OCI-LY7 (cell line): Measurements from ENCODE around the gene SEPTIN6. TPM values are rescaled to one million over a fixed set of nuclear protein-coding genes. Genes with fewer than 3 reads are reported as not detected.

Experiments
- BruUV-seq: library from RNA; stranded (reverse); fragments of 400-500 nt; replicated peaks from 2 replicates; lab custom pipeline; 2021; lab: Mats Ljungman, UMichigan
- CTCF ChIA-PET: fragments of 300-600 bp; sonication (Branson Sonifier 250); formaldehyde crosslinking; loops from one replicate; lab custom pipeline; 2022; ENCODE audit warnings: antibody characterized with exemption; ENCODE audit not compliant: unreplicated experiment; lab: Charles Lee
- POLR2A ChIA-PET: fragments of 300-600 bp; sonication (Branson Sonifier 250); formaldehyde crosslinking; loops from one replicate; lab custom pipeline; 2022; ENCODE audit warnings: antibody characterized with exemption; lab: Charles Lee
- DNase-seq: peaks from one replicate; pipeline ENCODE4 v3.0.0-alpha.2; 2015; ENCODE audit warnings: low spot score
- H2AFZ ChIP-seq: fragments of 200-600 bp; sonication (generic), shearing (Covaris generic); 2 replicates; pipeline ENCODE4 v1.6.1; 2014; ENCODE audit warnings: mild to moderate bottlenecking, antibody characterized with exemption, low read length, moderate library complexity
- H3K27ac ChIP-seq: fragments of 200-600 bp; sonication (generic); 2 replicates; pipeline ENCODE4 v1.5.1; 2014; ENCODE audit warnings: mixed run types, low read depth, mild to moderate bottlenecking, moderate library complexity, low read length, inconsistent platforms; ENCODE audit not compliant: poor library complexity, severe bottlenecking
- H3K36me3 ChIP-seq: fragments of 200-600 bp; sonication (generic); 2 replicates; pipeline ENCODE4 v1.6.1; 2014; ENCODE audit warnings: mild to moderate bottlenecking, antibody characterized with exemption, low read length, moderate library complexity, mixed read lengths; ENCODE audit not compliant: insufficient read depth
- H3K4me1 ChIP-seq: fragments of 200-600 bp; sonication (generic); 2 replicates; pipeline ENCODE4 v1.5.1; 2014; ENCODE audit warnings: mild to moderate bottlenecking, low read length; ENCODE audit not compliant: insufficient read depth, poor library complexity, severe bottlenecking
- H3K4me2 ChIP-seq: fragments of 200-600 bp; sonication (generic); 2 replicates; pipeline ENCODE4 v1.6.1; 2014; ENCODE audit warnings: mild to moderate bottlenecking, low read length
- H3K4me3 ChIP-seq: fragments of 200-600 bp; sonication (generic); 2 replicates; pipeline ENCODE4 v1.5.1; 2014; ENCODE audit warnings: mild to moderate bottlenecking, low read depth, low read length; ENCODE audit not compliant: poor library complexity, severe bottlenecking
- H3K79me2 ChIP-seq: fragments of 200-600 bp; sonication (generic); 2 replicates; pipeline ENCODE4 v1.6.1; 2016; ENCODE audit warnings: low read depth, mild to moderate bottlenecking, low read length, moderate library complexity, mixed read lengths; ENCODE audit not compliant: insufficient read depth
- H3K9me2 ChIP-seq: fragments of 200-600 bp; sonication (generic); 2 replicates; pipeline ENCODE4 v1.6.1; 2016; ENCODE audit warnings: mild to moderate bottlenecking, low read length, mixed read lengths; ENCODE audit not compliant: insufficient read depth
- H3K9me3 ChIP-seq: fragments of 200-600 bp; sonication (generic); 2 replicates; pipeline ENCODE4 v1.6.1; 2014; ENCODE audit warnings: mild to moderate bottlenecking, mixed run types, low read length, mixed read lengths
- H4K20me1 ChIP-seq: fragments of 200-600 bp; sonication (generic); 2 replicates; pipeline ENCODE4 v1.6.1; 2014; ENCODE audit warnings: mild to moderate bottlenecking, antibody characterized with exemption, low read length, moderate library complexity, mixed read lengths; ENCODE audit not compliant: insufficient read depth
- CTCF ChIP-seq: fragments of 200-600 bp; sonication (generic); conservative IDR thresholded peaks from 2 replicates; pipeline ENCODE4 v1.5.1; 2014; ENCODE audit warnings: mild to moderate bottlenecking, antibody characterized with exemption, low read length, moderate library complexity, mixed read lengths
- EZH2phosphoT487 ChIP-seq: fragments of 200-600 bp; sonication (generic); IDR thresholded peaks from 2 replicates; pipeline ENCODE4 v1.6.1; 2018; ENCODE audit warnings: low read depth, borderline replicate concordance, mild to moderate bottlenecking, mixed run types, antibody characterized with exemption, low read length, moderate library complexity, mixed read lengths
- intact Hi-C: fragments of 100-400 bp; cut with micrococcal nuclease; formaldehyde crosslinking; loops from one replicate; pipeline ENCODE4 v1.10.0; 2022; ENCODE audit not compliant: unreplicated experiment
- total RNA-seq, 2 experiments: library from RNA; depleted of rRNA in 1 of 2; stranded (reverse); fragments of >200 nt in 1 of 2; shearing (Covaris generic) in 1 of 2; gene quantifications; 2 replicates each; pipeline ENCODE4 v1.2.3, GENCODE V29; 2014 to 2022

The SEPTIN6 gene
- total RNA-seq, 2 experiments from 2014 or later: 145 to 216 TPM

GRCh38 chrX:119726900-119727555 is 34.1 kb upstream of the SEPTIN6 start:
- Histone ChIP-seq H3K79me2 (no peaks in the 10 kb centered on the region), H3K4me1 (peaks cover 14% of the 10 kb centered on the region), H4K20me1 (no peaks in the 10 kb centered on the region), H3K9me3 (no peaks in the 10 kb centered on the region), H2AFZ (no peak overlapping the region), H3K27ac (no peak overlapping the region), H3K4me3 (no peak overlapping the region), H3K9me2 (no peaks in the 10 kb centered on the region), H3K4me2 (0 out of 2 replicates have a peak overlapping the region, but pooled peaks have one; percentile 3), H3K36me3 (no peaks in the 10 kb centered on the region)
- no peak for DNase-seq
- no TSS peak for BruUV-seq
- ChIA-PET CTCF (no interaction called here), POLR2A (interaction anchor here (0.6 to 1.5 kb wide), 6 partner anchors 13 to 143 kb away, joined by 3 to 5 read pairs (median 3); partner anchors contain the start of gene SEPTIN6)
- intact Hi-C loops: no loop called here
- TF ChIP-seq EZH2phosphoT487: no peak
- TF ChIP-seq CTCF: no peak

- Histone ChIP-seq H2AFZ (no peak overlapping the region), H3K9me2 (no peaks in the 10 kb centered on the region), H3K4me3 (no peak overlapping the region), H3K27ac (no peak overlapping the region), H3K4me2 (no peak overlapping the region), H3K9me3 (no peaks in the 10 kb centered on the region), H3K36me3 (no peaks in the 10 kb centered on the region), H3K79me2 (no peaks in the 10 kb centered on the region), H3K4me1 (no peaks in the 10 kb centered on the region), H4K20me1 (no peaks in the 10 kb centered on the region)
- no TSS peak for BruUV-seq
- intact Hi-C loops: no loop called here
- no peak for DNase-seq
- ChIA-PET POLR2A (interaction anchor here (0.6 kb wide), 1 partner anchor 127 kb away, joined by 3 read pairs; no protein-coding TSS in a partner anchor), CTCF (no interaction called here)
- TF ChIP-seq EZH2phosphoT487 (no peak), CTCF (no peak)
Measured at GRCh38 chrX:119721926-119722325, 29.0 kb upstream of the SEPTIN6 start.

GRCh38 chrX:119721487-119721886 is 28.5 kb upstream of the SEPTIN6 start:
- no peaks in the 10 kb centered on the region for H3K79me2 ChIP-seq
- no peak for DNase-seq
- no peaks in the 10 kb centered on the region for H3K9me3 ChIP-seq
- no peak overlapping the region for H3K4me2 ChIP-seq
- CTCF ChIA-PET: no interaction called here
- BruUV-seq: no TSS peak
- H3K36me3 ChIP-seq: no peaks in the 10 kb centered on the region
- H3K4me1 ChIP-seq: no peaks in the 10 kb centered on the region
- no peaks in the 10 kb centered on the region for H3K9me2 ChIP-seq
- no peak overlapping the region for H2AFZ ChIP-seq
- intact Hi-C loops: no loop called here
- no peaks in the 10 kb centered on the region for H4K20me1 ChIP-seq
- POLR2A ChIA-PET: no interaction called here
- H3K27ac ChIP-seq: no peak overlapping the region
- no peak overlapping the region for H3K4me3 ChIP-seq
- no peak for TF ChIP-seq EZH2phosphoT487
- TF ChIP-seq CTCF: no peak
